HCT116 (cell line): ENCODE data around the gene FUCA2. TPM values are rescaled to one million over a fixed set of nuclear protein-coding genes. Genes with fewer than 3 reads are reported as not detected.

Source experiments
- ATAC-seq: fragments of 200-7000 bp; cut with Tn5 transposase; 2 replicates; pipeline ENCODE4 v1.9.1; 2020; ENCODE audit warnings: mild to moderate bottlenecking, moderate library complexity
- BruUV-seq: library from RNA; stranded (reverse); fragments of 400-500 nt; replicated peaks from 2 replicates; lab custom pipeline; 2021; lab: Mats Ljungman, UMichigan
- CTCF ChIA-PET: fragments of 300-600 bp; sonication (Branson Sonifier 250); formaldehyde crosslinking; loops from one replicate; lab custom pipeline; 2021; ENCODE audit warnings: antibody characterized with exemption; lab: Charles Lee
- POLR2A ChIA-PET: fragments of 300-600, 350-600 bp; sonication (Branson Sonifier 250); formaldehyde crosslinking; loops from one replicate; lab custom pipeline; 2021; ENCODE audit warnings: antibody characterized with exemption; lab: Charles Lee
- RAD21 ChIA-PET, 2 experiments: fragments of 300-600 bp; sonication (Branson Sonifier 250); formaldehyde crosslinking; loops; one replicate each; lab custom pipeline; 2023; ENCODE audit warnings: low total read pairs in 2 of 2; ENCODE audit not compliant: uncharacterized antibody in 2 of 2, unreplicated experiment in 2 of 2, low non-redundant PET in 1 of 2; lab: Charles Lee
- DNase-seq: peaks from one replicate; pipeline ENCODE4 v3.0.0-alpha.2; 2010; ENCODE audit warnings: low read depth, low spot score
- H2AFZ ChIP-seq: fragments of 200-600 bp; shearing (Covaris generic), sonication (generic); 2 replicates; pipeline ENCODE4 v1.6.1; 2017; ENCODE audit warnings: low read depth, mixed run types, mixed read lengths, antibody characterized with exemption, low read length; ENCODE audit not compliant: poor library complexity, severe bottlenecking
- H3K27ac ChIP-seq: 2 replicates; pipeline ENCODE4 v1.5.1; 2012; ENCODE audit warnings: low read depth, low read length
- H3K27me3 ChIP-seq: fragments of 200-600 bp; sonication (generic); 2 replicates; pipeline ENCODE4 v1.6.1; 2016; ENCODE audit warnings: mixed run types, low read length, mixed read lengths; ENCODE audit not compliant: insufficient read depth
- H3K36me3 ChIP-seq, 2 experiments: fragments of 200-500 bp in 1 of 2; fragments of 200-600 bp in 1 of 2; sonication (Bioruptor generic) in 1 of 2; sonication (generic) in 1 of 2; 2 replicates each; pipeline versions ENCODE4 v1.5.1 to v1.6.1; 2014 to 2016; ENCODE audit warnings: low read length in 2 of 2, inconsistent platforms in 1 of 2, mixed read lengths in 1 of 2, mixed run types in 1 of 2; ENCODE audit not compliant: insufficient read depth in 2 of 2, control insufficient read depth in 1 of 2
- H3K4me1 ChIP-seq, 2 experiments: fragments of 200-600 bp in 1 of 2; sonication (generic) in 1 of 2; 2 replicates each; pipeline versions ENCODE4 v1.5.1 to v1.6.1; 2012 to 2017; ENCODE audit warnings: low read length in 2 of 2, inconsistent platforms in 1 of 2, mild to moderate bottlenecking in 1 of 2, mixed read lengths in 1 of 2, mixed run types in 1 of 2, moderate library complexity in 1 of 2; ENCODE audit not compliant: insufficient read depth in 2 of 2, control insufficient read depth in 1 of 2
- H3K4me2 ChIP-seq: fragments of 200-600 bp; sonication (generic); 2 replicates; pipeline ENCODE4 v1.6.1; 2017; ENCODE audit warnings: mixed run types, low read length, mixed read lengths
- H3K4me3 ChIP-seq, 2 experiments: fragments of 200-600 bp in 1 of 2; sonication (generic) in 1 of 2; replicated peaks in 1 of 2; 2 replicates each; pipeline ENCODE4 v1.5.1; 2011 to 2016; ENCODE audit warnings: low read length in 2 of 2, control low read depth in 1 of 2, low read depth in 1 of 2, mild to moderate bottlenecking in 1 of 2, mixed read lengths in 1 of 2, mixed run types in 1 of 2
- H3K79me2 ChIP-seq: fragments of 200-600 bp; sonication (generic); 2 replicates; pipeline ENCODE4 v1.6.1; 2017; ENCODE audit warnings: mild to moderate bottlenecking, mixed run types, low read length, moderate library complexity, mixed read lengths; ENCODE audit not compliant: insufficient read depth
- H3K9ac ChIP-seq: fragments of 200-600 bp; sonication (generic); 2 replicates; pipeline ENCODE4 v1.6.1; 2016; ENCODE audit warnings: low read length, mixed read lengths
- H3K9me2 ChIP-seq: fragments of 200-600 bp; sonication (generic), shearing (Covaris generic); 2 replicates; pipeline ENCODE4 v1.6.1; 2017; ENCODE audit warnings: mixed run types, mild to moderate bottlenecking, moderate library complexity; ENCODE audit not compliant: insufficient read depth
- H3K9me3 ChIP-seq, 2 experiments: fragments of 200-500 bp in 1 of 2; fragments of 200-600 bp in 1 of 2; sonication (Bioruptor generic) in 1 of 2; sonication (generic) in 1 of 2; 2 replicates each; pipeline ENCODE4 v1.6.1; 2014 to 2017; ENCODE audit warnings: low read length in 2 of 2, mixed read lengths in 2 of 2, inconsistent platforms in 1 of 2, low read depth in 1 of 2, mild to moderate bottlenecking in 1 of 2, mixed run types in 1 of 2, moderate library complexity in 1 of 2; ENCODE audit not compliant: control insufficient read depth in 1 of 2, insufficient read depth in 1 of 2
- H4K20me1 ChIP-seq: fragments of 200-600 bp; sonication (generic), shearing (Covaris generic); 2 replicates; pipeline ENCODE4 v1.6.1; 2017; ENCODE audit warnings: mixed run types, mild to moderate bottlenecking, moderate library complexity; ENCODE audit not compliant: insufficient read depth
- CTCF ChIP-seq, 3 experiments: fragments of 200-600 bp in 1 of 3; sonication (generic) in 1 of 3; IDR thresholded peaks in 2 of 3; conservative IDR thresholded peaks in 1 of 3; 2 replicates each; pipeline ENCODE4 v1.5.1; 2012 to 2017; ENCODE audit warnings: low read depth in 2 of 3, low read length in 2 of 3, antibody characterized with exemption in 1 of 3, borderline replicate concordance in 1 of 3, control low read depth in 1 of 3, mild to moderate bottlenecking in 1 of 3, mixed read lengths in 1 of 3, mixed run types in 1 of 3, moderate library complexity in 1 of 3; ENCODE audit not compliant: insufficient read depth in 1 of 3
- EGR1 ChIP-seq: IDR thresholded peaks from 2 replicates; pipeline ENCODE4 v1.6.1; 2012; ENCODE audit warnings: low read depth
- EZH2phosphoT487 ChIP-seq: fragments of 200-600 bp; IDR thresholded peaks from 2 replicates; pipeline ENCODE4 v1.6.1; 2018; ENCODE audit warnings: antibody characterized with exemption, borderline replicate concordance
- JUND ChIP-seq: IDR thresholded peaks from 2 replicates; pipeline ENCODE4 v1.6.1; 2012
- MAX ChIP-seq: IDR thresholded peaks from 2 replicates; pipeline ENCODE4 v1.6.1; 2012
- REST ChIP-seq: IDR thresholded peaks from 2 replicates; pipeline ENCODE4 v1.6.1; 2012; ENCODE audit warnings: low read depth
- SIN3A ChIP-seq: IDR thresholded peaks from 2 replicates; pipeline ENCODE4 v1.6.1; 2012; ENCODE audit warnings: low read depth
- SP1 ChIP-seq: IDR thresholded peaks from 2 replicates; pipeline ENCODE4 v1.6.1; 2012; ENCODE audit warnings: low read depth
- SRF ChIP-seq: IDR thresholded peaks from 2 replicates; pipeline ENCODE4 v1.6.1; 2012; ENCODE audit warnings: low read depth
- YY1 ChIP-seq: IDR thresholded peaks from 2 replicates; pipeline ENCODE4 v1.6.1; 2011; ENCODE audit warnings: low read length, low read depth, moderate library complexity, mild to moderate bottlenecking; ENCODE audit not compliant: insufficient replicate concordance; ENCODE audit errors: extremely low read depth
- ZBTB33 ChIP-seq: IDR thresholded peaks from 2 replicates; pipeline ENCODE4 v1.6.1; 2011; ENCODE audit warnings: mild to moderate bottlenecking, low read length, moderate library complexity; ENCODE audit not compliant: insufficient replicate concordance; ENCODE audit errors: extremely low read depth
- ZFX ChIP-seq: fragments of 450-650 bp; IDR thresholded peaks from 2 replicates; pipeline ENCODE4 v1.6.1; 2017
- ZNF274 ChIP-seq: fragments of 200-500 bp; sonication (Bioruptor generic); IDR thresholded peaks from 2 replicates; pipeline ENCODE4 v1.6.1; 2014; ENCODE audit warnings: mild to moderate bottlenecking, low read depth, low read length, inconsistent platforms
- intact Hi-C: fragments of 100-400 bp; cut with micrococcal nuclease; formaldehyde crosslinking; loops from 2 replicates; pipeline ENCODE4 v1.10.0; 2022
- total RNA-seq: library from RNA; stranded (reverse); gene quantifications from one replicate; pipeline ENCODE4 v1.2.1, GENCODE V29; 2021; ENCODE audit not compliant: unreplicated experiment

FUCA2 gene
- total RNA-seq, 1 experiment from 2014 or later: 75.4 TPM

GRCh38 chr6:143542888-143543287 lies 31.4 kb upstream of the FUCA2 start (continued):
- TF ChIP-seq SP1: no peak
- TF ChIP-seq SRF: no peak
- TF ChIP-seq SIN3A: no peak
- no peak for TF ChIP-seq YY1

- no peak overlapping the region for H3K27ac ChIP-seq
- no peaks in the 10 kb centered on the region; the same call in 1 of the 2 replicates for H3K79me2 ChIP-seq
- ChIA-PET RAD21 (no interaction called here), POLR2A (no interaction called here), CTCF (no interaction called here)
- H3K27me3 ChIP-seq: no peaks in the 10 kb centered on the region
- no TSS peak for BruUV-seq
- H3K4me1 ChIP-seq: peaks cover 6 to 17% of the 10 kb centered on the region in 2 experiments; a peak in 3 of 4 replicates
- H2AFZ ChIP-seq: no peak overlapping the region
- no peaks in the 10 kb centered on the region for H3K9me3 ChIP-seq
- H3K36me3 ChIP-seq: no peaks in the 10 kb centered on the region
- H4K20me1 ChIP-seq: no peaks in the 10 kb centered on the region
- intact Hi-C loops: no loop called here
- H3K9ac ChIP-seq: no peak overlapping the region
- H3K4me3 ChIP-seq: no peak overlapping the region
- no peak for DNase-seq
- no peak for ATAC-seq
- TF ChIP-seq ZNF274 (no peak), CTCF (IDR thresholded peaks at IDR 0.05 in 2 of 3, conservative IDR thresholded peaks at IDR 0.05 in 1 of 3; ENCODE audit: borderline replicate concordance in 1 of 3, insufficient read depth in 1 of 3, low read depth in 2 of 3, low read length in 2 of 3) (no peak), JUND (no peak), MAX (no peak), SRF (no peak), SP1 (no peak), EGR1 (no peak), REST (no peak), ZFX (no peak), ZBTB33 (no peak), EZH2phosphoT487 (no peak)
- no peak overlapping the region for H3K4me2 ChIP-seq
- H3K9me2 ChIP-seq: no peaks in the 10 kb centered on the region
These were observed 28.7 kb upstream of the FUCA2 start for GRCh38 chr6:143540192-143540591.
